Smooth muscle cell of the brain vasculature (primary cell): ENCODE results near the gene SPAG5.
"Not testable (repeated sequence)": the region's sequence is repeated elsewhere in the genome, so short reads cannot be mapped to it uniquely, and the experiment has no call there.

ENCODE experiments used
- DNase-seq: peaks from one replicate; pipeline ENCODE4 v3.0.0-alpha.2; 2012; ENCODE audit warnings: low read depth, low spot score

Gene SPAG5

DNA sequence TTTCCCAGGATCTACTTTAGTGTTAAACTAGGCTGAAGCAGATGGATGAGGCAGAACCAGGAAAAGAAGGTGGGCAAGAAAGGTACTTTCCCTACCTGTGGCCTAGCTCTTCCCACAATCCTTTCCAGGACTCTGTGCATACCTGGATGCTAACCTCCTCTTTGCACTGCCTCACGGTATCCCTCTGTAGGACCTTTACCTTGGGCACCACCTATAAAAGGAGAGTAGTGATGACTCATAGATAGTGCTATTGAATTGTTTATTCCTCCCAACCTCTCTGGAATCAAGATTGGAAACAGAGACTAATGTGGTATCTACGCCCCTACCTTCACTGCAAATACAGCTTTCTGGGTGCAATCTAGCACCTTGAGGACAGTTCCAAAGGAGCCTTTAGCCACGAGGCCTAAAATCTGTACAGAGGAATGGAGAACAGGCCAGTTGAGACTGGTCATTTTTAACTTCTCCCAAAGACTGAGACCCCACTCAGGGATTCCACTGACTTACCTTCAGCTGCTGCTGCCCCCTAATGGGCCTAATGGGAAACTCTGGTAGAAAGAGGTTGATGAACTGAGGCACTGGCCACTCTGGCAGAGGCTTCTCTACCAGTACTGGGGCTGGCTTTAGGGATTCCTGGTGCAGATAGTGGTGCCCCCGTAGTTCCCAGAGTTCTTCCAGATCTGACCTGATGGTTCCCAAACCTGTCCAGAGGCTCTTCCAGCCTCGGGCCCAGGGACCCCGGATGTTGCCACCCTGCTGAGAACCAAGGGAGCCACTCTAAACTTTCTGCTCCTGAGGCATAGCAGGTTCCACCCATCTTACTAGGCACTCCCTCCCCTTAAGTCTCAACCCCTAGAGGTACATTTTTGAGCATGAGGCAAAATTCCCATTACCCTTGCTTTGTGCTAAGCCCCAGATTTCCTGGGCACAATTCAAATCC, 14.4 kb upstream of the SPAG5 start:
- peak; percentile 18 for DNase-seq

GRCh38 chr17:28612531-28612930, 13.7 kb upstream of the SPAG5 start:
- no peak for DNase-seq

DNA sequence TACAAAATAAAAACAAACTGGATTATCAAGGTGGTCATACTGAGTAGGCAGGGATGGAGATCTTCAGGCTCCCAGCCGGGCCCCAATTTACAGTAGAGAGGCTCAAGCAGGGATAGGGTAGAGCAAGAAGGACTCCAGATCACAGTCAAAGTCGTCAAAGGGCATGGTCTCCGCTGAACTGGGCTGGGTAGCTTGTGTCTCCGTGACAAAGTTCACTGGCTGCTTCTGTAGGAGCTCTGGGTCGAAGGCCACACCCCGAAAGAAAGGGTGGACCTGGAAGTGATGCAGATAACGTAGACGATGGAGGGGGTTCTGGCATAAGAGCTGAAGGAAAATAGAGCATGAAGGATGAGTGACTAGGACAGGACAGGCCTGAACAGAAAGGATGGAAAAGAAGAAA, 11.6 kb upstream of the SPAG5 start:
- no peak for DNase-seq

DNA sequence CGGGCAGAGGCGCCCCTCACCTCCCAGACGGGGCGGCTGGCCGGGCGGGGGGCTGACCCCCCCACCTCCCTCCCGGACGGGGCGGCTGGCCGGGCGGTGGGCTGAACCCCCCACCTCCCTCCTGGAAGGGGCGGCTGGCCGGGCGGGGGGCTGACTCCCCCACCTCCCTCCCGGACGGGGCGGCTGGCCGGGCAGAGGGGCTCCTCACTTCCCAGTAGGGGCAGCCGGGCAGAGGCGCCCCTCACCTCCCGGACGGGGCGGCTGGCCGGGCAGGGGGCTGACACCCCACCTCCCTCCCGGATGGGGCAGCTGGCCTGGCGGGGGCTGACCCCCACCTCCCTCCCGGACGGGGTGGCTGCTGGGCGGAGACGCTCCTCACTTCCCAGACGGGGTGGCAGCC, 5.2 kb upstream of the SPAG5 start:
- not testable (repeated sequence) for DNase-seq

DNA sequence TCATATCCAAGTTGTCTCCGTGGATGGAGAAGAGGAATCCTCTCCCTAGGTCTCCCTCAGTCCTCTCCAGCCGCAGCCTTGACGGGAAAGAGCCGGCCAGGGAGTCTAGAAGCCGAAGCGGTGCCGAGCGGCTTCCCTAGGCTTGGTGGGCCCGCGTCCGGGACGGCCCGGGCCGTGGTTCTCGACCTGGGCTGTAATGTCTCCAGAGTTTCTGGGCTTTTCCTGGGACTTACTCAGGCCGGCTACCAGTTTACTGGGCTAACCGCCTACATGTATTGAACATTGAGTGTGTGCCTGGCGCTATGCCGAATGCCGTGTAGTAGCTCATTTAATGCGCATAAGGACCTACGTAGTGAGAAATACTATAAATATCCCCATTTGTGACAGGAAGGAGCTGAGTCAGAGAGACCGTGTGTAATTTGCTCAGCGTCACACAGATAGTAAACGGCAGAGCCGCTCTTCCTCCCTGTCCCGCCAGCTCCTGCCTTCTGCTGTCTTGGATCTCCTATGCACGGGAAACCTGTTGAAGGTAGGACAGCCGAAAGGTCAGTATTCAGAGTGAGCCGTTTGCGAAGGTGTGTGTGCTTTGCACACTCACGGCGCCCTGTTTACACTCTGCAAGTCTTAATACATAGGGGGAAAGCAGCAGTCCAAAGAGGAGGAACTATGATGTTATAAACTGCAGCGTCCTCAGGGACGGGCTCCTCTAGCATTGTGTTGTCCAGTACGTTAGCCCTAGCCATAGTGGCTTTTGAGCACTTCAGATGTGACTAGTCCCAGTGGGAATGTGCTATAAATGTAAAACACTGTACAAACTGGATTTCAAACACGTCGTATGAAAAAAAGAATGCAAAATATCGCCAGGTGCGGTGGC, 723 bp upstream of the SPAG5 start:
- DNase-seq: peak; percentile 26

DNA sequence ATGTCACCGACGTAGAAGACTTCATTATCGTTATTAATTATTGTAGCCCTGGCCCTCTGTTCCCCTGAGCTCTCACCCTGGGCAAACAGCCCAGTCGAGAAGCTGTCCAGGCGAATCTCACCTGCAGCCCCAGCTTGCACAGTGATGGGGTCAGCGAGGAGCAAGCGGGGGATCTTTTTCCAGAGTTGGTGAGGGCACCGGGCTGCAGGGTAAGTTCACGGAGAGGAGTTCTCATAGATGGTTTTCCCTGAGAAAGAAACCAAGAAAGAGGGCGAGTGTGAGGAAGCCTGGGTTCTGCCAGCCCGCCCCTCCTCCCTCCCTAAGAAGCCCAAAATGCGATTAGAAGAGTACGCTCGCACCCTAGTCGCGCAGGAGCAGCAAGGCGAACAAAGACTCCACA, 436 bp downstream of the SPAG5 start:
- no peak for DNase-seq

DNA sequence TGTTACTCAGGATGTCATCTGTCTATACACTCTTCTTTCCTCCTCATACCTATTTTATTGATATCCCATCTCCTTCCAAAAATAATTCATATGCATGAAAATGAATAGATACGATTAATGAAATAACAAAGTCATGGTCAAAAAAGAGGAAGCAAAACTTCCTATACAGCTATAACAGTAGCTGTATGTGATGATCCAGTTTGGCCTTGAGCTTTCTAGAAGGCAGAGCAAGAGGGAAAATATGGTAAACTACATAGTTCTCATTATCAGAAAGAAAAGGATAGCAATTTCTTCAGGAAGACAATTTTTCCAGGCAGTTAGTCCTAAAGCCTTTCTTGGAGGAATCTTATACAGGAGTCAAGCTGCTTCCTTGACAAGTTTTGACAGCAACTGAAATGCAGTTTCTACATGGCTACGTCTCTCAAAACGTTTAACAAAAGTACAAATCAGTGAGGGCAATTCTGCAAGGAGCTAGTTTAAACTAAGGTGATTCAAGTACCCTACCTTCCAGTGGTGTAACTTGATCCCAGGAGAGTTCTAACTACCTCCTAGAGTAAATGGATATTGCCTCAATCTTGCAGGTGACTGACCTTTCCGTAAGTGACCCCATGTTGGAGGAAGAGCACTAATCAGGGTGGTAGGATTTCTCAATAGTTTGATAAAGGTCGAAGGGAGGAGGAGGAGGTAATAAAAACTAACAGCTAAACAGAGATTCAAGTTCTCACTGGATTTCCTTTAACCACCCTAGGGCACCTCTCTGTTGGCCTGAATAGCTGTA, 1.0 kb downstream of the SPAG5 start:
- DNase-seq: no peak

DNA sequence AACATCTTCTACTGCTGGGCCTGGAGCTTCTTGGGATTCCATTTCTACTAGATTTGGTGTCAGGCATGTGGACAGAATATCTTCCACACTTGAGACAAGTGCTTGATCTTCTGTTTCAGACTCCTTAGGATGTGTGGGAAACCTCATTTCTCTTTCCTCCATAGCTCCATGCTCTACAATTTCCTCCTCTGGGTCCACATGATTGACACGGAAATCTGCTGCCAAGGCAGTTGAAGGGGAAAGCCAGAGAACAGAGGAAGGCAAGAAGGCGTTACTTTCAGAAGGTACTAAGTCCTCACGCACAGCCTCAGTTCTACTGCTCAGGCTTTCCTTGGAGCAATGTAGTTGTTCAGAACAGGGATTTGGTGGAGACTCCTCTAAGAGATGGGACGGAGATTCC, 6.6 kb downstream of the SPAG5 start:
- no peak for DNase-seq

DNA sequence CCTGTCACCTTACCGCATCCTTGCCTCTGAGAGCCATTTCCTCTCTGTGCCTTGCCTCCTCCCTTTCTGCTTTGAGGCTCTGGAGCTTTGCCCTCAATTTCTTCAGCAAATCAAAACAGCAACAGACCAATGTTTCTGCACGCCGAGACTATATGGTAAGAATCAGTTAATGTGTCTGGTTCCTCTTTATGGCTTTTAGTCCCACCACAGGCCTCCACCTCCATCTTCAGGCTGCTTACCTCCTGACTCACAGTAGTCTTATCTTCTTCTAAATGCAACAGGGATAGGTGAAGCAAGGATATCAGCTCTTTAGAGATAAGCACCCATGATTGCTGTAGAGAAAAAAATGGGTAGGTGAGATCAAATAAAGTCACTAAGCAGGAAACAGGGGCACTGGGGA, 13.0 kb downstream of the SPAG5 start:
- no peak for DNase-seq

DNA sequence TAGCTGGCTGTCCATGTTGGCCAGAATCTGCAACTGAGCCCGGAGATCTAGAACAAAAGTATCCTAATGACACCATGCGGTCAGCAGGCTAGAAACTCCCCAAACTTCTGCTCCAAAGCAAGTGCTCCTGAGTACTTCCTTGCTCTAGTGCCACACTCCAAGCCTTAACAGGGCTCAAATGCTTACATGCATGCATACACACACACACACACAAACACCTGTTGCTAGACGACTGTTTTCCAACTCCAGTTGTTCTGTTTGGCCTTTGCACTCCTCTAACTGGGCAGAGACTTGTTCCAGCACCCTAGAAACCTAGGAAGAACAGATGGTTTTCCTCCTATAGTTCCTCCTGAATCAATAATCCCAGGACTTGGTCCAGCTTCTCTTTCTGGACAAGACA, 14.4 kb downstream of the SPAG5 start:
- DNase-seq: no peak

DNA sequence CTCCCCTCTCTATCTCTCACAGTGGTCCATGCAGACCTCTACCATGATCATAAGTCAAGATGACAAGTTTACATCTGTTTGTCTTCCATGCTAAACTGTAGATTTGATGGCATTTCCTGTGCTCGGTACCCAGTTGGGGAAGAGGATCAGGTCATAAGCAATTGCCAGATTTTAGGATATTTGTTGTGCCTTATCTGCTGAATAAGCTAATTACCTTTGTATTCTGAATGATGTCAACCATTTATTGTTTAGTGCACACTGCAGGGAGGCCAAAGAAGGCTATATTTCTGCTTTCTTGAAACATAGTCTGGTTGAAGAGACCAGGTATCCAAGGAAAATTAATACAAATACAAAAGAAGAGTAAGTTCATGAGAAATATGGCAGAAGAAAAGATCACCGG, 16.3 kb downstream of the SPAG5 start:
- no peak for DNase-seq

- no peak for DNase-seq
These were observed 17.9 kb downstream of the SPAG5 start for GRCh38 chr17:28580959-28581358.

GRCh38 chr17:28579526-28579925, 19.3 kb downstream of the SPAG5 start:
- DNase-seq: no peak

- no peak for DNase-seq
These were observed 20.3 kb downstream of the SPAG5 start for GRCh38 chr17:28578246-28579195.

- no peak for DNase-seq
These were observed 21.4 kb downstream of the SPAG5 start for GRCh38 chr17:28577466-28577824.

- DNase-seq: peak; percentile 73
These were observed 21.9 kb downstream of the SPAG5 start, which contains the start of gene ALDOC for GRCh38 chr17:28576758-28577465. Gene ALDOC (minus strand): TSS chr17:28576895. CDS start chr17:28575532, 1,363 bp downstream.

DNA sequence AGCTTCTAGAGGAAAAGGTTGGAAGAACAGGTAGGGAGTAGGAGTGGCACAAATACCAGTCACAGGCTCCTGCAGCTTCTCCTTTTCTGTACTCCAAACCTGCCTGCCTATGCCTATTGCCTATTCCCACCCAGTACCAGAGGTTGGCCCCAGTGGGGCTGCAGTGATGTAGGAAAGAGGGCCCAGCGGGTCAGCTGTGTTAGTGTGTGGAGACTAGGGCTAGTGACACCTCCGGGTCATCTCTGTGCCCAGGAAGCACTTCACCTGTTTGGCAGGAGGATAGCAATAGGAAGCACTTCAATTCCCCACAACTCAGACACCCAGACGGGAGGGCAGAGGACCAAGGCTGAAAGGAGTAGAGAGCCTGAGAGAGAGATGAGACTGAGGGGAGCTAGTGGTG, 22.8 kb downstream of the SPAG5 start:
- DNase-seq: not testable (repeated sequence)

DNA sequence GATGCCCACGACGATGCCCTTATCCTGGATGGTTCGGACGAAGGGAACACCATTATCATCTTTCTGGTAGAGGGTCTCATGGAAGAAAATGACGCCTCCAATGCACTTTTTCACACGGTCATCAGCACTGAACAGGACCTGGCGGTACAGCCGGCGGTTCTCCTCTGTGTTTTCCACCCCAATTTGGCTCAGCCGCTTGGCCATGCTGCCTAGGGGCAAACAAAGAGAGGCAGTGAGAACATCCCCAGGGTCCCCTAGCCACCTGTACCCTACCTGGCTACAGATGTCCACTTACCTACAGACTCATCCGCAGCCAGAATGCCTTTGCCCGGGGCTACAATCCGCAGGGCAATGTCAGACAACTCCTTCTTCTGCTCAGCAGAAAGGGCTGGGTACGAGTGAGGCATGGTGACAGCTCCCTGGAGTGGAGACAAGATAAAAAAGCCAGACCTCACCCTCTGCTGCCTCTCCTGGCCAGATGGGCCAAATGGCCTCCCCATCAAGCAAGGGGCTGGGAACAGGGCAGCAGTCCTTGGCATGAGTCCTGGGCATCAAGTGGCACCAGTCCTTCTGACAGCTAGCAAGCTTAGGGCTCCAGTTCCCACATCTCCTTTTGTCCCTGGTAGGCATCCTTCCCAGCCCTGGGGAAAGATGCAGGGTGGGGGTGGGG, 23.6 kb downstream of the SPAG5 start:
- DNase-seq: no peak

DNA sequence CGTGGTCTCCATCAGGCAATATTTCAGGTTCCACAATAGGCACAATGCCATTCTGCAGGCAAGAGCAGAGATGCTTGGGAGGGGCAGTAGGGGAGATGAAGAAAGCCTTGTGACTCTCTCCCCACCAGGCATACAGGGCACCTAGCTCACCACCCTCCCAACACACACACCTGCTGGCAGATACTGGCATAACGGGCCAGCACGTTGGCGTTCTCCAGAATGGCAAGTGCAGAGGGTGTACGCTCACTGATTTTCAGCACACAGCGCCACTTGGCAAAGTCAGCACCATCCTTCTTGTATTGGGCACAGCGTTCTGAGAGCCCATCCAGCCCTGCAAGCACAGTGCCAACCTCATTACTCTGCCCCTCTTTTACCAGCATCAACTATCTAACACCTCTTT, 24.3 kb downstream of the SPAG5 start:
- no peak for DNase-seq
